Measurements from ENCODE around the gene ZNF544. TPM values are rescaled to one million over a fixed set of nuclear protein-coding genes. Genes with fewer than 3 reads are reported as not detected.
A peak's percentile ranks its signal among the peaks of the same experiment; 100 is the strongest.
"Not testable (repeated sequence)": the region's sequence is repeated elsewhere in the genome, so short reads cannot be mapped to it uniquely, and the experiment has no call there.

The ZNF544 gene
- total RNA-seq, 2 donors from 2014 or later, result 20.2 to 21.8 TPM

GRCh38 chr19:58237324-58237723 lies 8.6 kb downstream of the ZNF544 start:
- intact Hi-C loops (cut with DNase I), result no loop called here

GRCh38 chr19:58243351-58243750 lies 14.6 kb downstream of the ZNF544 start:
- DNase-seq (no peak), ATAC-seq (no peak)
- intact Hi-C loops (cut with DNase I), result no loop called here

More at GRCh38 chr19:58237324-58237723, 8.6 kb downstream of the ZNF544 start:
- ATAC-seq, result no peak
- no peak for DNase-seq

GRCh38 chr19:58248886-58249285 lies 20.2 kb downstream of the ZNF544 start:
- ATAC-seq (no peak), DNase-seq (no peak)
- intact Hi-C loops (cut with DNase I), result no loop called here

GRCh38 chr19:58252102-58252685 lies 23.5 kb downstream of the ZNF544 start:
- DNase-seq (no peak), ATAC-seq (no peak)
- intact Hi-C loops (cut with DNase I), result no loop called here

- ATAC-seq; DNase-seq; intact Hi-C loops (cut with DNase I): not testable (repeated sequence)
Measured at GRCh38 chr19:58258259-58258658, 29.5 kb downstream of the ZNF544 start.

GRCh38 chr19:58261600-58261967 lies 32.9 kb downstream of the ZNF544 start:
- DNase-seq, result no peak
- intact Hi-C loops (cut with DNase I), result loop anchor here in 1 of 2 donors (5.0 kb wide), 1 partner anchor 64 kb away; no protein-coding TSS in a partner anchor

GRCh38 chr19:58261968-58262921 lies 33.5 kb downstream of the ZNF544 start:
- intact Hi-C loops (cut with DNase I), result loop anchor here in 1 of 2 donors (5.0 kb wide), 1 partner anchor 65 kb away; no protein-coding TSS in a partner anchor
- DNase-seq (no peak), ATAC-seq (no peak)

More at GRCh38 chr19:58261600-58261967, 32.9 kb downstream of the ZNF544 start:
- ATAC-seq, result no peak

GRCh38 chr19:58262922-58263296 lies 34.2 kb downstream of the ZNF544 start:
- intact Hi-C loops (cut with DNase I), result loop anchor here in 1 of 2 donors (5.0 kb wide), 1 partner anchor 66 kb away; no protein-coding TSS in a partner anchor
- ATAC-seq, result no peak

GRCh38 chr19:58265100-58265499 lies 36.4 kb downstream of the ZNF544 start:
- ATAC-seq (no peak), DNase-seq (no peak)
- intact Hi-C loops (cut with DNase I), result no loop called here

More at GRCh38 chr19:58262922-58263296, 34.2 kb downstream of the ZNF544 start:
- no peak for DNase-seq

- ATAC-seq (no peak), DNase-seq (no peak)
- intact Hi-C loops (cut with DNase I), result no loop called here
Measured at GRCh38 chr19:58268344-58268743, 39.6 kb downstream of the ZNF544 start.

- no peak for DNase-seq
- ATAC-seq, result no peak
- intact Hi-C loops (cut with DNase I), result no loop called here
Measured at GRCh38 chr19:58274771-58275201, 46.1 kb downstream of the ZNF544 start.

GRCh38 chr19:58275564-58275963 lies 46.9 kb downstream of the ZNF544 start:
- ATAC-seq (no peak), DNase-seq (no peak)
- intact Hi-C loops (cut with DNase I), result no loop called here

- intact Hi-C loops (cut with DNase I), result no loop called here
- no peak for DNase-seq
- no peak for ATAC-seq
Measured at GRCh38 chr19:58277197-58277596, 48.5 kb downstream of the ZNF544 start.

- DNase-seq (no peak), ATAC-seq (peak in 1 of 2 donors; percentile 1)
- intact Hi-C loops (cut with DNase I), result loop anchor here in 1 of 2 donors (2.0 kb wide), 1 partner anchor 95 kb away; the partner anchor contains the start of gene ZNF274
Measured at GRCh38 chr19:58277748-58278540, 49.2 kb downstream of the ZNF544 start.

- peak; percentile 95 to 96 for ATAC-seq
- intact Hi-C loops (cut with DNase I), result loop anchor here in 1 of 2 donors (2.0 kb wide), 1 partner anchor 96 kb away; the partner anchor contains the start of gene ZNF274
- DNase-seq, result peak; percentile 98
Measured at GRCh38 chr19:58278541-58279041, 49.9 kb downstream of the ZNF544 start, which contains the start of gene ZNF8. Gene ZNF8, plus strand, starts transcription at chr19:58278955. Its CDS starts 127 bp downstream, at chr19:58279082.

GRCh38 chr19:58279042-58279924 lies 50.6 kb downstream of the ZNF544 start:
- intact Hi-C loops (cut with DNase I), result loop anchor here in 1 of 2 donors (2.0 kb wide), 1 partner anchor 96 kb away; the partner anchor contains the start of gene ZNF274
- DNase-seq (peak; percentile 92), ATAC-seq (peak; percentile 77 to 84)

GRCh38 chr19:58279925-58280316 lies 51.2 kb downstream of the ZNF544 start:
- intact Hi-C loops (cut with DNase I), result loop anchor here in 1 of 2 donors (2.0 kb wide), 1 partner anchor 97 kb away; the partner anchor contains the start of gene ZNF274
- no peak for ATAC-seq
- DNase-seq, result no peak

- intact Hi-C loops (cut with DNase I), result no loop called here
- no peak for ATAC-seq
- DNase-seq, result no peak
Measured at GRCh38 chr19:58284199-58284598, 55.5 kb downstream of the ZNF544 start.
